PFSK-1 (cell line): ENCODE results near the gene ANKRD24.

ENCODE experiments used
- FOXP2 ChIP-seq: optimal IDR thresholded peaks from 2 replicates; pipeline ENCODE3; 2011; ENCODE audit warnings: borderline replicate concordance, control low read depth, inconsistent platforms; ENCODE audit not compliant: insufficient read depth; ENCODE audit errors: extremely low read length, extremely low read depth
- POLR2AphosphoS5 ChIP-seq: IDR thresholded peaks from 2 replicates; pipeline ENCODE4 v1.6.1; 2012; ENCODE audit warnings: low read depth, mild to moderate bottlenecking, control low read depth, low read length, moderate library complexity
- SIN3A ChIP-seq: IDR thresholded peaks from 2 replicates; pipeline ENCODE4 v1.6.1; 2012; ENCODE audit warnings: mild to moderate bottlenecking, low read length, moderate library complexity, borderline replicate concordance; ENCODE audit not compliant: insufficient read depth
- TAF1 ChIP-seq: IDR thresholded peaks from 2 replicates; pipeline ENCODE4 v1.6.1; 2012; ENCODE audit warnings: low read length, control low read depth, borderline replicate concordance; ENCODE audit not compliant: insufficient read depth
- TF ChIP-seq, protein P1 (sequence below), 2 experiments: IDR thresholded peaks; 2 replicates each; pipeline versions ENCODE4 v1.6.1 to v1.8.0; 2011 to 2012; ENCODE audit warnings: low read depth in 2 of 2, low read length in 2 of 2, control low read depth in 1 of 2, inconsistent platforms in 1 of 2, mild to moderate bottlenecking in 1 of 2, moderate library complexity in 1 of 2; ENCODE audit not compliant: insufficient read depth in 1 of 2

The ANKRD24 gene

DNA sequence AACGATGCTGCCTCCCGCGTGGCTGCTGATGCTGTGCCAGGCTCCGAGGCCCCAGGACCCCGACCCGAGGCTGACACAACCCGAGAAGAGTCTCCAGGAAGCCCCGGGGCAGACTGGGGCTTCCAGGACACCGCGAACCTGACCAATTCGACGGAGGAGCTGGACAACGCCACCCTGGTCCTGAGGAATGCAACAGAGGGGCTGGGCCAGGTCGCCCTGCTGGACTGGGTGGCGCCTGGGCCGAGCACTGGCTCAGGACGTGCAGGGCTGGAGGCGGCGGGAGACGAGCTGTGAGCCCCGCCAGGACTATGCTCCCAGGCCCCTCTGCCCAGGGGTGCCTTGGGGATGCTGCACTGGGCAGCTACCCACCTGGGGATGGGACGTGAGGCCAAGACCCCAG is 10.8 kb upstream of the ANKRD24 start:
- TF ChIP-seq TAF1 (no peak), SIN3A (no peak), FOXP2 (no peak), POLR2AphosphoS5 (no peak)
- TF ChIP-seq, protein P1, sequence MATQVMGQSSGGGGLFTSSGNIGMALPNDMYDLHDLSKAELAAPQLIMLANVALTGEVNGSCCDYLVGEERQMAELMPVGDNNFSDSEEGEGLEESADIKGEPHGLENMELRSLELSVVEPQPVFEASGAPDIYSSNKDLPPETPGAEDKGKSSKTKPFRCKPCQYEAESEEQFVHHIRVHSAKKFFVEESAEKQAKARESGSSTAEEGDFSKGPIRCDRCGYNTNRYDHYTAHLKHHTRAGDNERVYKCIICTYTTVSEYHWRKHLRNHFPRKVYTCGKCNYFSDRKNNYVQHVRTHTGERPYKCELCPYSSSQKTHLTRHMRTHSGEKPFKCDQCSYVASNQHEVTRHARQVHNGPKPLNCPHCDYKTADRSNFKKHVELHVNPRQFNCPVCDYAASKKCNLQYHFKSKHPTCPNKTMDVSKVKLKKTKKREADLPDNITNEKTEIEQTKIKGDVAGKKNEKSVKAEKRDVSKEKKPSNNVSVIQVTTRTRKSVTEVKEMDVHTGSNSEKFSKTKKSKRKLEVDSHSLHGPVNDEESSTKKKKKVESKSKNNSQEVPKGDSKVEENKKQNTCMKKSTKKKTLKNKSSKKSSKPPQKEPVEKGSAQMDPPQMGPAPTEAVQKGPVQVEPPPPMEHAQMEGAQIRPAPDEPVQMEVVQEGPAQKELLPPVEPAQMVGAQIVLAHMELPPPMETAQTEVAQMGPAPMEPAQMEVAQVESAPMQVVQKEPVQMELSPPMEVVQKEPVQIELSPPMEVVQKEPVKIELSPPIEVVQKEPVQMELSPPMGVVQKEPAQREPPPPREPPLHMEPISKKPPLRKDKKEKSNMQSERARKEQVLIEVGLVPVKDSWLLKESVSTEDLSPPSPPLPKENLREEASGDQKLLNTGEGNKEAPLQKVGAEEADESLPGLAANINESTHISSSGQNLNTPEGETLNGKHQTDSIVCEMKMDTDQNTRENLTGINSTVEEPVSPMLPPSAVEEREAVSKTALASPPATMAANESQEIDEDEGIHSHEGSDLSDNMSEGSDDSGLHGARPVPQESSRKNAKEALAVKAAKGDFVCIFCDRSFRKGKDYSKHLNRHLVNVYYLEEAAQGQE (IDR thresholded peaks at IDR 0.05; ENCODE audit: insufficient read depth in 1 of 2, low read depth in 2 of 2, low read length in 2 of 2), result no peak

DNA sequence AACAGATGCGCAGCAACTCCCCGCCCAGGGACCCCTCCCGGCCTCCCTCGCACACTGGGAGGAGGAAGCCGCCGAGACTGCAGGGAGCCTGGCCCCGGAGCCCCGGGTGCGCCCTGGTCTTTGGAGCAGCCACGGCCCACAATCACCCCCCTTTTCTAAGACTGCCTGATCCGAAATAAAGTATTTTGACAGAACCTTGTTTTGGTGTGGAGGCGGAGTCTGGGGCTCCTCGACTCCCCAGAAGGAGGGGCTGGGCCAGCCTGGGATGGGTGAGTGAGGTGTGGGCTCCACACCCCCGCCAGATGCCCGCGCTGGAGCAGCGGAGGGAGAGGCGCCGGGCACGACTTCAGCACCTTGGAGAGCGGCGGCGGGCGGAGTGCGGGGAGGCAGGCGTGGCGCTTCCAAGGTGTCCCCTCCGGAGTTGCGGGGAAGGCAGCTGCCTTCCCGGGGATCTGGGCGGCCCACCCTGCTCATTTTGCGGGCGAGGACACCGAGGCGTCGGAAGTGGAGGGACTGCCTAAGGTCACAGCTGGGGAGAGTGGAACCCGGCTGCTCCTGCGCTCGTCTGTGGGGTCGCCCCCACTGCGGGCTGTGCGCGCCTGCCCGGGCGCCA is 9.5 kb upstream of the ANKRD24 start:
- TF ChIP-seq FOXP2 (peak; percentile 36), SIN3A (no peak), POLR2AphosphoS5 (no peak), TAF1 (no peak)
- TF ChIP-seq, protein P1 (IDR thresholded peaks at IDR 0.05; ENCODE audit: insufficient read depth in 1 of 2, low read depth in 2 of 2, low read length in 2 of 2), result peak; percentile 97

DNA sequence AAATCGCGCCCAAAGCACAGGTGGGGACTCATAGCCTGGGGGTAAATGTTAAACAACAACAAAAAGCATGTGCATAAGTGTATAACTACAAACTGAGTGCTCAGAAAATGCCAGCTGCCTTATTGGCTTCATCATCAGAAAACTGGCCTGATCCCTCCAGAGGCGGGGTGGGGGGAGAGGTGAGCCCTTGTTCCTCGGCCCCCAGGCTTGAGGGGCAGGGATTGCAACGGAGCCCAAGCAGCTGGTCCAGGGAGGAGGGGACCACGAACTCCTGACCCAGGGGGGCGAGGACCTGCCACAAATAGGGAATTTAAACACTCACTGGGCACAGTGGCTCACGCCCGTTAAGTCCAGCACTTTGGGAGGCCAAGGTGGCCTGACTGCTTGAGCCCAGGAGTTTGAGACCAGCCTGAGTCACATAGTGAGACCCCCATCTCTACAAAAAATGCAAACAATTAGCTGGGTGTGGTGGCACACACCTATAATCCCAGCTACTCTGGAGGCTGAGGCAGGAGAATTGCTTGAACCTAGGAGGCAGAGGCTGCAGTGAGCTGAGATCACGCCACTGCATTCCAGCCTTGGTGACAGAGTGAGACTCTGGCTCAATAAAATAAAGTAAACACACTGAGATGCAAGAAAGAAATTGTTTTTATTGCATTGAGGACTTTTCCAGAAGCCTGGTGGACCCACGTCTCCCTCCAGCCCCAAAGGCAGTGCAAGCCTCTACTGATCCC is 8.8 kb upstream of the ANKRD24 start:
- no peak for TF ChIP-seq TAF1

DNA sequence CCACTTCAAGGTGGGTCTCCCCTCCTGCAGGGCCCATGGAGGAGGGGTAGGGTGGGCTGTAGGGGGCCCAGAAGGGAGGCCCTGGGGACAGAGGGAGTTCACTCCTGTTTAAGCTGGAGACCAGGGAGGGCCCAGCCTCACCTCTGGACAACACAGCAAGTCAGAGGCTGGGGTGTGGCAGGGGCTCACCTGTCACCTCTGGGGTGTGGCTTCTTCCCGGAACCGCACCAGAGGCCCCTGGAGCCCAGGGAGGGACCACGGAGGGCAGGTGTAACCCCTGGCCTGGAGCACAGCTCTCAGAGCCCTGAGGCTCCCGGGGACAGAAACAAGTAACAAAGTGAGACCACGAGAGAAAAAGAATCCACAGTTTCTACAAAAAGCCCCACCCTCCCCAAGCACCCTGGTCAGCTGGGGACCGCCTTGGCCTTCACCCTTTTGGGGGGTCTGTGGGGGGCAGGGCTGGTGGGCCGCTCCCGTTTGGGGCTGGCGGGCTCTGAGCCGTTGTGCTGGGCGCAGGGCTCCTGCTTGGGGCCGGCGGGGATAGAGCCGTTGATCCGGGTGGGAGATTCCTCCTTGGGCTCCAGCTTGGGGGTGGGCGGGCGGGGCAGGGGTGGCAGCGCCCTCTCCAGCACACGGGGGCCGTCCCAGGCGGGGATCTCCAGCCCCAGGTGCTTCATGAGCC is 8.1 kb upstream of the ANKRD24 start:
- no peak for TF ChIP-seq TAF1
- no peak for TF ChIP-seq FOXP2
- TF ChIP-seq POLR2AphosphoS5, result no peak
- TF ChIP-seq, protein P1 (IDR thresholded peaks at IDR 0.05; ENCODE audit: insufficient read depth in 1 of 2, low read depth in 2 of 2, low read length in 2 of 2), result no peak
- TF ChIP-seq SIN3A, result no peak

DNA sequence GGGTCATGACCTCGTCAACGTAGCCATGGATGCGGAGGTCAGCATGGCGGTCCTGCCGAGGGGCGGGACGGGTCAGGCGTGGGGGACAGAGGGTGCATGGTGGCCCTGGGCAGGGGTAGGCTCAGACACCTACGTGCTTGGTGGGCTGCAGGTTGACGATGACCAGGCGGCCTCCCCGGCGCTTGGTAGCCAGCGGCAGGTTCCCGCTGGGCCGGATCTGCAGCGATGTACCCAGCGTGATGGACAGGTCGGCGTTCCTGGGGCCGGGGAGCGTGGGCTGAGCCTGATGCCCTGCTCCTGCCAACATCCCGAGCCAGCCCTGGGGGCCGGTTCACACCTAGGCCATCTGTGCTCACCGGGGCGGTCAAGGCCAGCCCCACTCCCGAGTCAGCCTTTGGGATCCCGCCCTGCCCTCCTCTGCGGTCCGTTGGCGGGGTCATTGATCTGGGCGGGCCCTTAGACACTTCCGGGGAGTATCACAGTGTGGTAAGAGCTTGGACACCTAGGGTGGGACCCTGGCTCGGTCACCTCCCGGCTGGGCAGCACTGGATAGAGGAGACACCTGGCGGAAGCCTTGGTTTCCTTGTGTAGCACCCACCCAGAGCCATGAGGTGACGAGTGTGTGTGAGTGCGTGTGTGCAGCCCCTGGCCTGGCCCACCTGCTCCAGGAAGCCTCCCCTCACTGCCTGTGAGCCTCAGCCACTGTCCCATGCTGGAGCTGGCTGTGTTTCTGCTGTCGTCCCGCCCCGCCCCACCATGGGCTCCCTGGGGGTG is 7.4 kb upstream of the ANKRD24 start:
- TF ChIP-seq TAF1 (no peak), POLR2AphosphoS5 (no peak), FOXP2 (no peak), SIN3A (no peak)
- TF ChIP-seq, protein P1 (IDR thresholded peaks at IDR 0.05; ENCODE audit: insufficient read depth in 1 of 2, low read depth in 2 of 2, low read length in 2 of 2), result no peak
